DMS79 (cell line): ENCODE results near the gene APBA3.

Experiments used
- DNase-seq: peaks from one replicate; lab custom pipeline; 2025; lab: John Stamatoyannopoulos, UW

Gene APBA3

GRCh38 chr19:3745363-3746045 is 16.0 kb downstream of the APBA3 start:
- DNase-seq, result no peak

DNA sequence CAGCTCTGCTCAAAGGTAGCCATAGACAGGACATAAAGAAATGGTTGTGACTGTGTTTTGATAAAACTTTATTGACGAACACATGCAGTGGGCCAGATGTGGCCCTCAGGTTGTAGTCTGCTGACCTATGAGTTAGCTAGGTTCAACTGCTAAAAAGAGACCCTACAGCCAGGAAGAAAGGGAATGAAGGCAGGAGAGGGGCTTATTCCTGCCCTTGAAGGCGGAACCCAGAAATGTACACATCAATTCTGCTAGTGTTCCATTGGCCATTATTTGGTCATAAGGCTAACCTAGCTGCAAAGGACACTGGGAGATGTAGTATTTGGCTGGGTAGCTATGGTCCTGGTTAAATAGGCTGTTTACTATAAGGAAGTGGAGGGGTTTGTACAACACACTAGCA is 18.0 kb downstream of the APBA3 start:
- no peak for DNase-seq

DNA sequence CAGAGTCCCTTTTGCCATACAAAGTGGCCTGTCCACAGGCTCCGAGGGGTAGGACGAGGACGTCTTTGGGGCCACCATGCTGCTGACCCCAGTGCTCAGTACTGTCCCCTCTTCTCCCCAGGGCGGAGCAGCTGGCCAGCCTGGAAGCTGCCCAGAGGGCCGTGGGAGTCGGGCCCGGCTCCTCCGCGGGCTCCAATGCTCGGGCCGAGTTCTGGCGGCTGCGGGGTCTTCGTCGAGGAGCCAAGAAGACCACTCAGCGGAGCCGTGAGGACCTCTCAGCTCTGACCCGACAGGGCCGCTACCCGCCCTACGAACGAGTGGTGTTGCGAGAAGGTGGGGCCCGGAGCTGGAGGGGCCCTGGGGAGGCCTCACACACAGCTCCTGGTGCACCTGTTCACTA is 21.1 kb downstream of the APBA3 start:
- DNase-seq, result no peak

DNA sequence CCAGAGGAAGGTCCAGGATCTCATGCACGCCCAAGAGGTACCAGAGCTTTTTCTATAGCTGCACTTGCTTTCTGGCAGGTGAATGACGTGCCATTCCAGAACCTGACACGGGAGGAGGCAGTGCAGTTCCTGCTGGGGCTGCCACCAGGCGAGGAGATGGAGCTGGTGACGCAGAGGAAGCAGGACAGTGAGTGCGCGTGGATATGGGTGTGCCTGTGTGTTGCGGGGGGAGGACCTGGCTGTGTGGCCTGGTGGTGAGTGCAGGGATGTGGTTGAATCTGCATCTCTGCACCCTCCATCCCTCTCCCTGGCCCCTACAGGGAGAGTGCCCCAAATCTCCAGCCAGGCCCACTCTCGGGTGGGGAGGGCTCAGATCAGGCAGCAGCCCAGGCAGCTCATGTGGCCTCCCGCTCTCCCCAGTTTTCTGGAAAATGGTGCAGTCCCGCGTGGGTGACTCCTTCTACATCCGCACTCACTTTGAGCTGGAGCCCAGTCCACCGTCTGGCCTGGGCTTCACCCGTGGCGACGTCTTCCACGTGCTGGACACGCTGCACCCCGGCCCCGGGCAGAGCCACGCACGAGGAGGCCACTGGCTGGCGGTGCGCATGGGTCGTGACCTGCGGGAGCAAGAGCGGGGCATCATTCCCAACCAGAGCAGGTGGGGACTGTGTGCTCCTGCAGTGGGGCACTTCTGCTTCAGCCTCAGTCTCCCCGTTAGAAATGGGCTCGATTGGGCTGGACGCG is 22.8 kb downstream of the APBA3 start:
- DNase-seq, result no peak

GRCh38 chr19:3737487-3738205 is 23.8 kb downstream of the APBA3 start:
- no peak for DNase-seq

DNA sequence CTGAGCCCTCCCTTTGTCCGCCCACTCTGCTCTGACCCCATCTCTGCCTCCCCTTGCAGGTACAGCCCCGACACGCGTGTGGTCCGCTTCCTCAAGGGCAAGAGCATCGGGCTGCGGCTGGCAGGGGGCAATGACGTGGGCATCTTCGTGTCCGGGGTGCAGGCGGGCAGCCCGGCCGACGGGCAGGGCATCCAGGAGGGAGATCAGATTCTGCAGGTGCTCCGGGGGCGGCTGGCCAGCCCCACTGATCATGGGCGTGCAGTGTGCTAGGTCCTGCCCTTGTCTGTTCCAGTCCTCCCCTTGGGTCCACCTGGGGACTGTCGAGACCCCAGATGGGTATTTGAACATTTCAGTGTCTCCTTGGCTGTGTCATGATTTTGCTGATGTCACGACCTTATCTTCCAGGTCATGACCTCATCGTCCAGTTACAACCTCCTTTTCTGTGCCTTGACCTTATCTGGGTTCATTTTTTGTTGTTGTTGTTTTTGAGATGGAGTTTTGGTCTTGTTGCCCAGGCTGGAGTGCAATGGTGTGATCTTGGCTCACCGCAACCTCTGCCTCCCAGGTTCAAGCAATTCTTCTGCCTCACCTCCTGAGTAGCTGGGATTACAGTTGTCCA is 25.3 kb downstream of the APBA3 start:
- DNase-seq, result no peak

DNA sequence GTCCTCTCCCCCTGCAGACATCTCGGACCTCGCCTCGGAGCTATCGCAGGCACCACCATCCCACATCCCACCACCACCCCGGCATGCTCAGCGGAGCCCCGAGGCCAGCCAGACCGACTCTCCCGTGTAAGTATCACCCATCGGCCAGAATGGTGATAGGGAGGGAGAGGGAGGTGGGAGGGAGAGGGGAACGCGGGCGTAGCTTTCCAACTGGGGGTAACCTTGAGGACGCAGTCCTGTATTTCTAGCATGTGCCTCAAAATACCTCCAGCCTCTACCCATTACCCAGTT is 27.2 kb downstream of the APBA3 start:
- no peak for DNase-seq

GRCh38 chr19:3733549-3734309 is 27.8 kb downstream of the APBA3 start:
- DNase-seq, result no peak

GRCh38 chr19:3732108-3732507 is 29.4 kb downstream of the APBA3 start:
- DNase-seq, result no peak

DNA sequence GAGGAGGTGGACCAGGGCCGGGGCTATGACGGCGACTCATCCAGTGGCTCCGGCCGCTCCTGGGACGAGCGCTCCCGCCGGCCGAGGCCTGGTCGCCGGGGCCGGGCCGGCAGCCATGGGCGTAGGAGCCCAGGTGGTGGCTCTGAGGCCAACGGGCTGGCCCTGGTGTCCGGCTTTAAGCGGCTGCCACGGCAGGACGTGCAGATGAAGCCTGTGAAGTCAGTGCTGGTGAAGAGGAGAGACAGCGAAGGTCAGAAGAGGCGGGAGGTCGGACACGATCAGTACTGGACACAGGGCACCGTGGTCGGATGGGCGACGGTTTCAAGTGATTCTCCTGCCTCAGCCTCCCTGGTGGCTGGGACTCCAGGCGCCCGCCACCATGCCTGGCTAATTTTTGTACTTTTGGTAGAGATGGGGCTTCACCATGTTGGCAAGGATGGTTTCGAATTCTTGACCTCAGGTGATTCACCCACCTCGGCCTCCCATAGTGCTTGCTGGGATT is 31.0 kb downstream of the APBA3 start:
- no peak for DNase-seq

- DNase-seq, result no peak
Measured at GRCh38 chr19:3725640-3726310, 35.7 kb downstream of the APBA3 start.

DNA sequence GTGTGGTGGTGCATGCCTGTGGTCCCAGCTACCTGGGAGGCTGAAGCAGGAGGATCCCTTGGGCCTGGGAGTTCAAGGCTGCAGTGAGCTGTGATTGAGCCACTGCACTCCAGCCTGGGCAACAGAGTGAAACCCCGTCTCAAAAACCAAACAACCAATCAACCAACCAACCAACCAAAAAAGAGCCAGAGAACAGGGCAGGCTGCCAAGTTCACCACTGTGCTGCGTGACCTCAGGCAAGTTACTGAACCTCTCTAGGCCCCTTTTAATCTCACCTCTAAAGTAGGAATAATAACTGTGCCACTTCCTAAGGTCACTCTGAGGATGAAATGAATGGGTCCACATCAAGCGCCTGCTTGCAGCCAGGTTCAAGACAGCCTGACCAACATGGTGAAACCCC is 36.4 kb downstream of the APBA3 start:
- DNase-seq, result no peak

GRCh38 chr19:3723883-3724282 is 37.6 kb downstream of the APBA3 start:
- no peak for DNase-seq

DNA sequence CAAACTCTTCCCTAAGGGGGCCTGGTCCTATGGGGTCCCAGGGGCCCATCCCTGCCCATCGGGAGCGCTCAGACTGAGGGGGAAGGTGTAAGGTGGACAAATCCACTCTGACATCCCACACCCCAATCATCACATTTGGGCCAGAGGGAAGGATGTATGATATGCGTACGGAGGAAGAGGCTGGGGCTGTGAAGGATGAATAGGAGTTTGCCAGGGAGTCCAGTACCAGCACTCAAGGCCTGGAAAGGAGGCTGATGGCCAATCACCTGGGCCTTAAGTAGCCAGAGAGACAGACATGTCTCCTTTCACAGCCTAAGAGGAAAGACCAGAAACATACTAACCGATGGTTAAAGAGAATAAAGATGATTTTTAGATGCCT is 38.4 kb downstream of the APBA3 start:
- DNase-seq, result no peak

DNA sequence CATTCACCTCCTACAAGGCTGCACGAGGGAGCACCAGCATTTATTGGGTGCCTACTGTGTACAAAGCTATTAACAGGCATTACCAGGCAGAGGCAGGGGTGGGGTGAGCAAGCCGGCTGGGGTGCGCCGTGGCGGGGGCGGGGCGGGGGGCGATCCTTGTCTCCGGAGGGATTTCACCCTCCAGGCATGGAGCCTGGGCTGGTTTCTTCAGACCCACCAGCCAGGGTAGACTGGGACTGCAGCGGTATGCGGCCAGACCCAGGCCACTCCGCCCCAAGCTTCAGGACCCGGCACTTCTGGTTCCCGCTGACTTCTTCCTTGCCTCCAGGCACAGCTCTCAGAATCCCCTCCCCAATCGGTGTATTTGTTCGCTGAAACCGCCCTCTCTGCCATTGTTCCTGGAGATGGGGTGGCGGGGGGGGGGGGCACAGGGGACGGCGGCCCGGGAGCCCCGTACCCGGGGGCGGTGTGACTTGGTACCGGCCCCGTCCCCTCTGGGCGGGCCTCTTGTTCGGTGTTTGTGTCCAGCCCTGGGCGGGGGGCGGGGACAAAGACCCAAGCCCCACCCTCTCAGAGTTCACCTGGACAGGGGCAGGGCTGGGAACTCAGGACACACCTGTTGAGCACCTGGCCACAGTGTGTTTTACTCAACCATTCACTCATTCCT is 38.9 kb downstream of the APBA3 start:
- DNase-seq, result no peak

DNA sequence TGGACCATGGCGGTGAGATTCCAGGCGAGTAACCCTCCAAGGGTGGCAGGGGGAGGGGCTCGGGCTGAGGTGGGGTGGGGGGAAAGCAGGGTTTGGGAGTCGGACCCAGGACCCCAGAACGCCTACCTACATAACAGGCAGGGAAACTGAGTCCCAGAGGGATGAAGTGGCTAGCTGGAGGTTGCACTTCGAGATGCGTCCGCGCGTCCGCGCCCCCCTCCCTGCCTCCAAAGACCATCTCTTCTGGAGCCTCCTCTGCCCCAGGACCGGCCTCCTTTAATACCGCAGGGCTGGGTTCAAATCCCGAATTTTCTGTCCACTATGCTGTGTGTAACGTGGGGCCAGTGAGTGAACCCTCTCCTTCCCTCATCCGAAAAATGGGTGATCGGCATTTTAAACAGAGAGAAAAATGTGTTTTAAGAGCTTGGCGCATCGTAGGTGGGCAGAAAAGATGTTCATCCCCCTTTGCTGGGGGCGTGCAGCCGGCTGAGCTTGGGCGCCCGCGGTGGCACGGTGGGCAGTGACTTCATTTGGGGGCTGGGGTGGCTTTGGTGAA is 39.5 kb downstream of the APBA3 start:
- no peak for DNase-seq

GRCh38 chr19:3721131-3721886 is 40.2 kb downstream of the APBA3 start:
- peak; percentile 84 for DNase-seq

GRCh38 chr19:3720349-3720917 is 41.1 kb downstream of the APBA3 start:
- no peak for DNase-seq

DNA sequence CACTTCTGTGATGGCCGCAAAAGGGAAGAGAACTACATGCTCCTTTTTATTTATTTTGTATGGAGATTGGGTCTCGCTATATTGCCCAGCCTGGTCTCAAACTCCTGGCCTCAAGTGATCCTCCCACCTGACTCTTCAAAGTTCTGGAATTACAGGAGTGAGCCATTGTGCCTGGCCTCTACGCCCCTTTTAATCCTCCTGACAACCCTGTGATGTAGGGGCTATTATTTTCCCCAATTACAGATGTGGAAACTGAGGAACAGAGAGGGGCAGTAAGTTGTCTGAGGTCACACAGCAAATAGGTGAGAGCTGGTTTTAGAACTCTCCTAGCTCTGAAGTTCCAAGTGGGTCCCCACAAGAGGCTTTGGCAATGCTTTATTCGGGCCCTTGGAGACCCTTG is 41.6 kb downstream of the APBA3 start:
- no peak for DNase-seq
